Lung (tissue), 12 donors: Measurements from ENCODE around the gene HIRA. TPM values are rescaled to one million over a fixed set of nuclear protein-coding genes. Genes with fewer than 3 reads are reported as not detected.
"Not testable (repeated sequence)": the region's sequence is repeated elsewhere in the genome, so short reads cannot be mapped to it uniquely, and the experiment has no call there.

Experiments used
- ATAC-seq: fragments of 200-7000 bp; cut with Tn5 transposase; one replicate; pipeline ENCODE4 v1.9.1; 2020; ENCODE audit warnings: moderate number of reproducible peaks; ENCODE audit not compliant: insufficient read depth, low FRiP score
- DNase-seq, 3 donors: peaks; one replicate each; pipeline ENCODE4 v3.0.0-alpha.2; 2013 to 2017
- H3K27ac ChIP-seq, 2 donors: one replicate each; pipeline ENCODE4 v1.5.1; 2013; ENCODE audit warnings: mild to moderate bottlenecking in 2 of 2, moderate library complexity in 2 of 2, control low read depth in 1 of 2, inconsistent platforms in 1 of 2, low read depth in 1 of 2, low read length in 1 of 2
- H3K27me3 ChIP-seq, 3 donors: one replicate each; pipeline ENCODE4 v1.5.1; 2013; ENCODE audit warnings: low read length in 2 of 3; ENCODE audit not compliant: control insufficient read depth in 3 of 3, insufficient read depth in 3 of 3
- H3K36me3 ChIP-seq, 4 donors: one replicate each; pipeline ENCODE4 v1.5.1; 2013; ENCODE audit warnings: low read length in 4 of 4, mild to moderate bottlenecking in 1 of 4, moderate library complexity in 1 of 4; ENCODE audit not compliant: control insufficient read depth in 4 of 4, insufficient read depth in 4 of 4
- H3K4me1 ChIP-seq, 5 donors: one replicate each; pipeline ENCODE4 v1.5.1; 2013; ENCODE audit warnings: low read length in 5 of 5, mild to moderate bottlenecking in 2 of 5, moderate library complexity in 1 of 5; ENCODE audit not compliant: control insufficient read depth in 5 of 5, insufficient read depth in 5 of 5
- H3K4me3 ChIP-seq: one replicate; pipeline ENCODE4 v1.5.1; 2013; ENCODE audit warnings: mild to moderate bottlenecking, control low read depth, moderate library complexity
- H3K9ac ChIP-seq, 2 donors: one replicate each; pipeline ENCODE4 v1.5.1; 2013; ENCODE audit warnings: low read length in 2 of 2, control low read depth in 1 of 2; ENCODE audit not compliant: insufficient read depth in 1 of 2
- H3K9me3 ChIP-seq, 4 donors: one replicate each; pipeline ENCODE4 v1.5.1; 2013; ENCODE audit warnings: low read length in 3 of 4, mild to moderate bottlenecking in 1 of 4, moderate library complexity in 1 of 4; ENCODE audit not compliant: control insufficient read depth in 4 of 4, insufficient read depth in 3 of 4
- CTCF ChIP-seq: IDR thresholded peaks from 2 replicates; pipeline ENCODE4 v1.5.1; 2012; ENCODE audit warnings: mild to moderate bottlenecking; ENCODE audit errors: control extremely low read depth, extremely low read depth
- WGBS, 2 donors: extraction: QIAGEN DNeasy Blood & Tissue Kit; methylation state at CpG; one replicate each; pipeline ENCODE4 v1.1.7; 2013; 5-methylcytosine and 5-hydroxymethylcytosine counted together
- polyA plus RNA-seq, 2 donors: library from polyadenylated mRNA; stranded (reverse); fragments of 200-250 nt; gene quantifications; one replicate each; pipeline ENCODE4 v1.2.1, GENCODE V29; 2013
- total RNA-seq, 2 donors: library from RNA; depleted of rRNA in 1 of 2; stranded (reverse); fragments of >200 nt in 1 of 2; gene quantifications; one replicate each; pipeline ENCODE4 v1.2.1, GENCODE V29; 2014 to 2021
- donor health status: control.
- donor health status: control.
- donor health status: Bipolar disorder and iron deficiency.
- donor health status: healthy.
- donor health status: DM: yes; HTN: yes; CAD: no.

HIRA gene
- total and polyA plus RNA-seq, 4 donors, result 7.5 to 27.2 (median 17.3) TPM

GRCh38 chr22:19325296-19325948 lies 106.1 kb downstream of the HIRA start:
- TF ChIP-seq CTCF, result no peak
- Histone ChIP-seq H3K9ac (no peak overlapping the region), H3K4me3 (no peak overlapping the region), H3K36me3 (peaks cover 7 to 11% (median 10%) of the 10 kb centered on the region in 4 donors), H3K27me3 (no peaks in the 10 kb centered on the region), H3K9me3 (peaks cover 0 to 4% (median under 1%) of the 10 kb centered on the region in 4 donors), H3K27ac (no peak overlapping the region), H3K4me1 (no peaks in the 10 kb centered on the region)
- no peak for DNase-seq
- WGBS, 2 donors, result 84 to 93% methylated on average over 5 of the region's 5 CpGs
- ATAC-seq, result no peak

- H3K27me3 ChIP-seq, H3K9me3 ChIP-seq, DNase-seq, H3K36me3 ChIP-seq, ATAC-seq, H3K4me1 ChIP-seq, H3K4me3 ChIP-seq, H3K9ac ChIP-seq, H3K27ac ChIP-seq: not testable (repeated sequence)
- 86 to 95% methylated on average over 6 of the region's 6 CpGs for WGBS, 2 donors
Observed at GRCh38 chr22:19323420-19323819, 108.1 kb downstream of the HIRA start.

- no peak overlapping the region for H3K4me3 ChIP-seq
- peaks cover 0 to 7% (median 2%) of the 10 kb centered on the region in 4 donors for H3K9me3 ChIP-seq
- H3K36me3 ChIP-seq, result no peaks in the 10 kb centered on the region
- ATAC-seq, result no peak
- TF ChIP-seq CTCF, result no peak
- no peak overlapping the region for H3K9ac ChIP-seq
- WGBS, 2 donors, result 38 to 80% methylated on average over 2 of the region's 2 CpGs
- no peak overlapping the region for H3K27ac ChIP-seq
- no peak for DNase-seq
- H3K4me1 ChIP-seq, result no peaks in the 10 kb centered on the region
- no peaks in the 10 kb centered on the region for H3K27me3 ChIP-seq
Observed at GRCh38 chr22:19321757-19322156, 109.8 kb downstream of the HIRA start.

- H3K4me3 ChIP-seq, H3K36me3 ChIP-seq, H3K9ac ChIP-seq, H3K4me1 ChIP-seq, H3K27me3 ChIP-seq, H3K27ac ChIP-seq, DNase-seq, ATAC-seq: not testable (repeated sequence)
- H3K9me3 ChIP-seq, result peaks cover 0 to 11% (median 3%) of the 10 kb centered on the region in 4 donors
- 95 to 96% methylated on average over 8 of the region's 8 CpGs for WGBS, 2 donors
Observed at GRCh38 chr22:19320136-19320535, 111.4 kb downstream of the HIRA start.
